NCI-H510A treated with DMSO at 0.1 percent for 48 hours (cell line): ENCODE measurements around the gene GSK3A.
A peak's percentile ranks its signal among the peaks of the same experiment; 100 is the strongest.

Source experiments
- DNase-seq: peaks from one replicate; lab custom pipeline; 2025; lab: John Stamatoyannopoulos, UW

GSK3A gene

DNA sequence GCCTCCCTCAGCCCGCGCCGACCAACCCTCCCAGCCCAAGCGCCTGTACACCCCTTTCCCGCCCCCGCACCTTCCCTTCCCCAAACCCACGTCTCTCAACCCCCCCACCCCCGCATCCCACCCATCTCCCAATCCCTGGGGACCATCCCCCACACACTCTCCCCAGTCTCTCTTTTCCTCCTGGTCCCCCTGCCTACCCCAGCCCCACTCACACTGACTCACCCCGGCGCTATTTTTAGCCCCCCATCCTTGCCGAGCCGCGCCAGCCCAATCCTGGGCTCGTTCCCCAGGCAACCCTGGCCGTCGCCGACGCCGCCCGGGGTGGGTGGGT, 38.4 kb upstream of the GSK3A start:
- no peak for DNase-seq

DNA sequence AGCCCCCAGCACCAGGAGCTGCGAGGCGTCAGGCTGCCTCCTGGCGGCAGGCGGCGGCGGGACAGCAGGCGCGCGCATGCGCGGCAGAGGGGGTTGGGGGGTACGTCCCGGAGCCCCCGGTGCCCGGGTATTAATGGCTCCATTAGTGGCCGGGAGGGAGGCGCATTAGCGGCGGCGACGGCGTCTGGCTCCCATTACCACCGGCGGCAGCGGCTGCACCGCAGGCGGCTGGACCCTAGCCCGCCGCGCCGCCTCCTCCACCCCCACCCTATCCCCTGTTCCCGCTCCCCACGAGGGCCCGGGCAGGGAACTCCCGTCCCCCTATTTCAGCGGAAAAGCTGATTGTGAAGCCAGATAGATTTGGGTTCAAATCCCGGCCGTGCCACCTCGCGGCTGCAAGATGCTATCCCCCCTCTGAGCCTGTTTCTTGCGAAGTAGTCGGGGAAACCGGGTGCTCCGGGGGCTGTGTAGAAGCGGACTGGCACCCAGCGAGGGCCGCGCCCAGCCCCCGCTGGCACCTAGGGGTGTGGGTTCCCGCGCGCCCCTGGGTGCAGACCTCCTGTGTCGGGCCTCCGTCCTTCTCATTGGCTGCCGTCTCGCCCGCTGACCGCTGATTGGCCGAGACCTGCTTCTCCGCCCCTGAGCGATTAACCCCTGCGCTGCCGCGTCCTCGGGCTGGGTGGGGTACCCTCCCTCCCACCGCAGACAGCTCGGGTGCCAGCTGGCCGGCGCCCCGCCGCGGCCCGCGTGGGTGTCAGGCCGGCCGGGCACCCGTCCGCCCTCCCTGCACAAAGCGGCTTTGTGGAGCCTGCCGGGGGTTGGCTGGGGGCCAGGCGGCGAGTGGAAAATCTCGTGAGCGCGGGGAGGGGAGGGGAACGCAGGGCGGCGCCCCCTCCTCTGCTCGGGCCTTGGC, 37.8 kb upstream of the GSK3A start:
- peak; percentile 80 for DNase-seq

DNA sequence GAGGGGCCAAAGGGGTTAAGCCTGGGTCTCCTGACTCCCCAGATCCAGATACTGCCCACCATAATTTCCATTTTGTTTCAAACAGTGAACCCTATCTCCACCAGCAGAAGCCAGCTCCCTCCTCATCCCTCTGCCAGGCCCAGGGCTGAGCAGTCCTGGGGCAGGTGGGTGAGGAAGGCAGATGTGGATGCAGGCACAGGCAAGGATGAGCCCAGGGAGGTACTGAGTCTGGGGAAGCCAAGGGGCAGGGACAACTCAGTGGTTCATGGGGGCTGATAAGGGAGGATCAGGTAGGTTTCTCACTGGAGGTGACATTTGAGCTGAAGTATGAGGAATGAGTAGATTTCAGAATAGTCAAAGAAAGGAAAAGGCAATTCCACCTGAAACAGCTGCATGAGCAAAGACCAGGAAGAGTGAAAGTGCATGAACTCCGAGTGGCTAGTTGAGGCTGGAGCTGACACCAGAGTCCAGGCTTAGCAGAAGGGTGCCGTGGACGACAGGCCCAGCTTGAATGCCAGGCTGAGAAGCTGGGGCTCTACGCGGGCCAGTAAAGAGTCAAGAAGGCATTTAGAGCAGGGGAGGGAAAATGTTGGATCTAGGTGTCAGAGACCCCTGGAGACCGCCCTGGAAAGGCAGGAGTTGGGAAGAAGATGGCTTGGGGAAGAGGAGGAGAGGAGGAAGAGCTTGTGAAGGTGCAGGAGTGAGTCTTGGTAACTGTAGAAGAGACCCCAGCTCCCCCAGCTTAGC, 36.9 kb upstream of the GSK3A start:
- no peak for DNase-seq

DNA sequence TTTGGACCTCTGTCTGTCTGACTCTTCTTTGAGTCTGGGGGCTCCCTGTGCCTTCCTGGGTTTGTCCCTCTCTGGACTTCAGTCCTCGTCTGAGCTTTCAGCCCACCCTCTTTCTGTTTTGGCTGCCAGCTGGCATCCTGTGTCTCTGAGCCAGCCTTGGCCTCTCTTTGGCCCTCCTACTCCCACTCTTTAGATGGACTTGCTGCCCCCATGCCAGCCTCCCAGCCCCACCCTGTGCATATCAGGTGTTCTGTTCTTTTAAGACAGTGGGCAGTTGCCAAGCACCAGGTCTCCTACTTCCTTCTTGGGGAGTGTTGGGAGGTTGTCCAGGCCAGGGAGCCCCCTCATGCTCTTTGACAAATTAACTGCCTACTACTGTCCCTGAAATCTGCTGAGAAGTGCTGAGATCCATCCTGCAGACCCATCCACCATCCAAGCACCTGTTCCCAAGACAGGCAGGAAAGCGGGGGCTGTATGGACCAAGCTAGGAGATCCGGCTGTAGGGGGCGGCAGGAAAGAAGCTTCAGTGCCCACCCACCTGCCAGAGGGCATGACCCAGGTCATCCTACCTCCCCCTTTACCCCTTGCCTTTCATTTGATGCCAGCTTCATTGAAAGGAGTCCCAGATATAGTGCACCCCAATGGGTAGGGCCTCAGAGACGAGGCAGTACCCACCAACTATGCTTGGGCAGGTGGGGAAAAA, 36.2 kb upstream of the GSK3A start:
- no peak for DNase-seq

DNA sequence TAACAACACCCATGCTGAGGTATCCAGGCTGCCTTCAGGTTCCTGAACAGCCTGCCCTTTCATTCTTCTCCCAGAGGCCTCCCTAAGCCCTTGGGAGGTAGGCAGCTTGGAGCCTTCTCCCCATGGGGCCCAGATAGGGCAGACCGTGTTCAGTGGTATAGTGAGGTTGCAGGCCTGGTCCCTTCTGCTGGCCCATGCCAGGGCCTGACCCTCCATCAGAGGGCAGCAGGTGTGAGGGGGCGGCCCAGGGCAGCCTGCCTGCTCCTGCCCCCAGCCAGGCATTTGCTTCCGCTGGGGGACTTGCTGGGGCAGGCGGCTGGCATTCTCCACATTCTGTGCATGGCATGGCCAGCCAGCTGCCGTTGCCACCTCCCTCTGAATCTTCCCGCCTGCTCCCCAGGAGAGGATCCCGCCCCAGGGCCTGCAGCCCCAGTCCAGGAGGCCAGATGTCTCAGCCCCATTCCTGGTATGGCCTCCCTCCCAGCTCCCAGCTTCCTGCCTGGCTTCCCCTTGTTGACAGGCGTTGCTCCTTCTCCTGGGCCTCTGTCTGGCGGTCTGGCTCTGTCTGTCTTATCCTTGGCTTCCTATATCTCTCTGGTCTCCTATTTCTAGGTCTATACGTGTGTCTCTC, 35.5 kb upstream of the GSK3A start:
- DNase-seq: no peak

DNA sequence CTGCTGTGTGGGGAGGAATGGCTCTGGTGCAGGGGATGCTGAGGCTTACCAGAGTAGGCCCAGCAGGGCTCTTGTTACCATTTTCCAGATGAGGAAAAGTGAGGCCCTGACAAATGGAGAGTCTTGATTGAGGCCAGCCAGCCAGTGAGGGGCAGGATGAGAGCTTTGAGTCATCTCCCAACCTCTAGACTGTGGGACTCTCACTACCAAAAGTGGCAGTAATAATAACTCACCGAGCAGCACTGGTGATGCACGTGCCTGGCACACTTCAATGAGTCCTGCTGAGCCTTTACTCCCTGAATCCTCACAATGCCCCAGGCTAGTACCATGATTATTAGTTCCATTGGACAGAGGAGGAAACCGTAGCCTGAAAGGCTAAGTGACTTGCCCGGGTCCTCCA, 34.4 kb upstream of the GSK3A start:
- no peak for DNase-seq

DNA sequence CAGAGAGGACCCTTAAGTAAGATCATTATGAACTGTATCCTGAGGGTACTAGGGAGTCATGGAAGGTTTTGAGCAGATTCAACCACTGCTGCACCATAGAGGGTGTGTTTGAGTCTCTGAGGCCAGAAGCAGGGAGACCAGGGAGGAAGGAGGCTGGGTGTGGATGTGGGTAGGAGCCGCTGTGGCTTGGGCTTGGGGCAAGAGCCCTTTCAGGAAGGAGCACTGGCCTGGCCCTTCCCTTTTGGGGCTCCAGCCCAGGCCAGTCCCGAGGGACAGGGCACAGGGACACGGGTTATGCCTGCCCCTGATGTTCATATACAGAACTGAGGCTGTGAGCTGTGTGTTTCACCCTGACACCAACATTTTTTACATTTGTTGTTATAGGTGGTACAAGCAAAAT, 33.9 kb upstream of the GSK3A start:
- no peak for DNase-seq

DNA sequence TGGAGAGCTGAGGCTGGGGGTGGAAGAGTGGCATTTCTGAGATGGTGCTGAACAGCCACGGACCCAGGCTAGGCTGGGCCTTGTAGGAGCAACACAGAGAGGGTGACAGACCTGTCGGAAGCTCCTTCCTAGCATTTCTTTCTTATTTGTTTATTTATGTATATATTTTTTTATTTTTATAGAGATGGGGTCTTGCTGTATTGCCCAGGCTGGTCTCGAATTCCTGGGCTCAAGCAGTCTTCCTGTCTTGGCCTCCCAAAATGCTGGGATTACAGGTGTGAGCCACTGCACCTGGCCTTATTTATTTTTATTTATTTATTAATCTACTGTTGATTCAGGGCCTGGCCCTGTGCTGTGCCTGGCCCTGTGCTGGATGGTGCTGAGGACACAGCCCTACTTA, 33.1 kb upstream of the GSK3A start:
- DNase-seq: no peak

DNA sequence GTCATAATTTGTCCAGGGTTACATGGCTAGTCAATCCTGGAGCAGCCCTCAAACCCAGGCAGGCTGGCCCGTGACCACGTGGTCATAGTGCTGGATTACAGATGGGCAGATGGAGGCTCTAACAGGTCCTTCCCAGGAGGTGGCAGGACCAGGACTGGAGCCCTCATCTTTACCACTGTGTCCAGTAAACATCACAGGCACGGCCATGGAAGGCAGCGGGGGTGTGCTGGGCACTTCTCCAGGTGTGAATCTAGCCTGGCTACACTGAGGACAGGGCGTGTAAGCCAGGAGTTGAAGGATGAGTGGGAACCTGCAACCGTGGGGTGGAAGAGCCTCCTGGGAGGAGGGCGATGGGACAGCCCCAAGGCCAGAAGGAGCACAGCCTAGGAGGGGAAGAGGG, 32.7 kb upstream of the GSK3A start:
- no peak for DNase-seq

DNA sequence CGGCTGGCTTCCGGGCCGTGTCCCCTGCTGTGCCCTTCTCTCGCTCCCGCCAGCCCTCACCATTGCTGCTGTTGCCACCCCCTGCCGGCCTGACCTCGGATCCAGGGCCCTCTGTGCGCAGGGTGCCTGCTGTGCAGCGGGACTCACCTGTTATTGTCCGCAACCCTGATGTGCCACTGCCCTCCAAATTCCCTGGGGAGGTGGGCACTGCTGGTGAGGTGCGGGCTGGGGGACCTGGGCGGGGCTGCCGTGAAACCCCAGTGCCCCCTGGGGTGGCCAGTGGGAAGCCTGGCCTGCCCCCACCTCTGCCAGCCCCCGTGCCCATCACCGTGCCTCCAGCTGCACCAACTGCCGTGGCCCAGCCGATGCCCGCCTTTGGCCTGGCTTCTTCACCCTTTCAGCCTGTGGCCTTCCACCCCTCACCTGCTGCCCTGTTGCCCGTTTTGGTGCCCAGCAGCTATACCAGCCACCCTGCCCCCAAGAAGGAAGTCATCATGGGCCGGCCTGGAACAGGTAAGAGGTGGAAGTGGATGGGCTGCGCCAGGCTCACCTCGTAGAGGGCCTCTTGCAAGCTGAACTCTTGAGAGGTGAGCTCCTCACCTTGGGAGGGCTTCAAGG, 31.8 kb upstream of the GSK3A start:
- no peak for DNase-seq

DNA sequence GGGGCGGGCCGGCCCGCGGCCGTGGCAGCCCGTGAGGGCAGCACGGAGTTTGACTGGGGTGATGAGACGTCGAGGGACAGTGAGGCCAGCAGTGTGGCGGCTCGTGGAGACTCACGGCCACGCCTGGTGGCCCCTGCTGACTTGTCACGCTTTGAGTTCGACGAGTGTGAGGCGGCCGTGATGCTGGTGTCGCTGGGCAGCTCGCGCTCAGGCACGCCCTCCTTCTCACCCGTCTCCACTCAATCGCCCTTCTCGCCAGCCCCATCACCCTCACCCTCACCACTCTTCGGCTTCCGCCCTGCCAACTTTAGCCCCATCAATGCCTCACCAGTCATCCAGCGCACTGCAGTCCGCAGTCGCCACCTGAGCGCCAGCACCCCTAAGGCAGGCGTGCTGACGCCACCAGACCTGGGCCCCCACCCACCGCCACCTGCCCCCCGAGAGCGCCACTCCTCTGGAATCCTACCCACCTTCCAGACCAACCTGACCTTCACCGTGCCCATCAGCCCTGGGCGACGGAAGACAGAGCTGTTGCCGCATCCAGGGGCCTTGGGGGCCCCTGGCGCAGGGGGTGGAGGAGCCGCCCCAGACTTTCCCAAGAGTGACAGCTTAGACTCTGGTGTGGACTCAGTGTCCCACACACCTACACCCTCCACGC, 31.1 kb upstream of the GSK3A start:
- no peak for DNase-seq

DNA sequence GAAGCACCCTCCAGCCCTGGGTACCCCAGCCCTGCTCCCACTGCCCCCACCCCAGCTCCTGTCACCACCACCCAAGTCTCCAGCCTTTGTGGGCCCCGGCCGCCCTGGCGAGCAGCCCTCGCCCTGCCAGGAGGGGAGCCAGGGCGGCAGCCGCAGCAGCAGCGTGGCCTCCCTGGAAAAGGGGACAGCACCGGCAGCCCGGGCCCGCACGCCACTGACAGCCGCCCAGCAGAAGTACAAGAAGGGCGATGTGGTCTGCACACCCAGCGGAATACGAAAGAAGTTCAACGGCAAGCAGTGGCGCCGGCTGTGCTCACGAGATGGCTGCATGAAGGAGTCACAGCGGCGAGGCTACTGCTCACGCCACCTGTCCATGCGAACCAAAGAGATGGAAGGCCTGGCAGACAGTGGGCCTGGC, 30.6 kb upstream of the GSK3A start:
- DNase-seq: no peak

DNA sequence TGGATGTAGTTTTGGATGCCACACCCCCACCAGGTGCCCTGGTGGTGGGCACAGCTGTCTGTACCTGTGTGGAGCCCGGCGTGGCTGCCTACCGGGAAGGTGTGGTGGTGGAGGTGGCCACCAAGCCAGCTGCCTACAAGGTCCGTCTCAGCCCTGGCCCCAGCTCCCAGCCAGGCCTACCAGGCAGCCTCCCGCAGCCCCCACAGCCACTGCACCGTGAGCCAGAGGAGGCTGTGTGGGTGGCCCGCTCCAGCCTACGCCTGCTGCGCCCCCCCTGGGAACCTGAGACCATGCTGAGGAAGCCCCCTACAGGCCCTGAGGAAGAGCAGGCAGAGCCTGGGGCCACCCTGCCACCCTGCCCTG, 30.1 kb upstream of the GSK3A start:
- no peak for DNase-seq

DNA sequence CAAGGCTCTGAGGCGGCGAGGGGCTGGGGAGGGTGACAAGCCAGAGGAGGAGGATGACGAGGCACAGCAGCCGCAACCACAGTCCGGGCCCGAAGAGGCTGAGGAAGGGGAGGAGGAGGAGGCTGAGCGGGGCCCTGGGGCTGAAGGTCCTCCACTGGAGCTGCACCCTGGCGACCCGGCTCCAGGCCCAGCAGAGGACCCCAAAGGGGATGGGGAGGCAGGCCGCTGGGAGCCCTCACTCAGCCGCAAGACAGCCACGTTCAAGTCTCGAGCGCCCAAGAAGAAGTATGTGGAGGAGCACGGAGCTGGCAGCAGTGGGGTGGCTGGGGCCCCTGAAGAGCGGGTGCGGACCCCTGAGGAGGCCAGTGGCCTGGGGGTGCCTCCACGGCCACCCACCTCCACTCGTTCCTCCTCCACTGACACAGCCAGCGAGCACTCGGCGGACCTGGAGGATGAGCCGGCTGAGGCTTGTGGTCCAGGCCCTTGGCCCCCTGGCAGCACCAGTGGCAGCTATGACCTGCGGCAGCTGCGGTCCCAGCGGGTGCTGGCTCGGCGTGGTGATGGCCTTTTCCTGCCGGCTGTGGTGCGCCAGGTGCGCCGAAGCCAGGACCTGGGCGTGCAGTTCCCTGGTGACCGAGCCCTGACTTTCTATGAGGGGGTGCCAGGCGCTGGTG, 29.6 kb upstream of the GSK3A start:
- DNase-seq: no peak

DNA sequence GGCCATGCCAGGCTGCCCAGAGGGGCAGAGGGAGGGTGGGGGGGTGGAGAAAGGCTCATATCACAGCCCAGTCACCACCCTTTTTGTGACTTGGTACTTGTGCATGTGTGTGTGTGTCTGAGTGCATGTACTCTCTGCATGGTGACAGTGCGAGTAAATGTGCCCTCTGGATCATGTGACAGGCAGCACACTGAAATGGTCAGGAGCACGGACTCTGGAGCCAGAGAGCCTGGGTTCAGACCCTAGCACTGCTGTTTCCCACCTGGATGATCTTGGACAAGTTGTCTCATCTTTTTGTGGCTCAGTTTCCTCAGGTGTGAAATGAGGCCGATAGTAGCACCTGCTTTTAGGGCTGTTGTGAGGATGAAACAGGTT, 28.6 kb upstream of the GSK3A start:
- no peak for DNase-seq

DNA sequence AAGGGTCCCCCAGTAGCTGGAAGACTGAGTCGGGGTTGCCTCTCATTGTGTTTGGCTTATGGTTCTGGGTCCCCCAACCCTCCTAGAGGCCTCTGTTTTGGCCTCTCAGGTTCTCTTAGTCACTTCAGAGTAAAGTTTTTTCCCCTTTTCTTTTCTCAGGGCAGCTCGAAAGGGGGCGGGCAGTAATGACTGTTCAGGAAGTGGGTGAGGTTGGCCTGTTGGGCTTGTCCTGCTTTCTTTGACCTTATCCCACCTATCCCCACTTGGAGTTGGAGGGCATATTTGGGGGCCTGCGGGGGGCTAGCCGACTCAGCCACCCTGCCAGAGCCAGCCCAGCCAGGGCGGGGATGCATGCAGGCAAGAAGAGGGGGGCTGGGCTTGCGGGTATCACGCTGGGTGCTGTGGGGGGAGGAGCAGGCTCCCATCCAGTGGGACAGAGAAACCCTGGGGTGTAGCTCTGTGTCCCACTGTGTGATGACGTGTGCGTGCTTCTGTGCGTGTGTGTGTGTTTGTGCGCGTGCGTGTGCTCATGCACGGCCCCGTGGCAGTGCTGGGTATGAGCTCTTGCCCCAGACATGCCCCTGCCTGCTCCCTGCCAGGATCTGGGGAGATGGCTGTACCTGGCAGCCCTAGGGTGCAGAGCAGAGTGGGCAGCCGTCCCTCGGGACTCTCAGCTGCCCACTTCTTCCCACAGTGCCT, 28.1 kb upstream of the GSK3A start:
- no peak for DNase-seq

DNA sequence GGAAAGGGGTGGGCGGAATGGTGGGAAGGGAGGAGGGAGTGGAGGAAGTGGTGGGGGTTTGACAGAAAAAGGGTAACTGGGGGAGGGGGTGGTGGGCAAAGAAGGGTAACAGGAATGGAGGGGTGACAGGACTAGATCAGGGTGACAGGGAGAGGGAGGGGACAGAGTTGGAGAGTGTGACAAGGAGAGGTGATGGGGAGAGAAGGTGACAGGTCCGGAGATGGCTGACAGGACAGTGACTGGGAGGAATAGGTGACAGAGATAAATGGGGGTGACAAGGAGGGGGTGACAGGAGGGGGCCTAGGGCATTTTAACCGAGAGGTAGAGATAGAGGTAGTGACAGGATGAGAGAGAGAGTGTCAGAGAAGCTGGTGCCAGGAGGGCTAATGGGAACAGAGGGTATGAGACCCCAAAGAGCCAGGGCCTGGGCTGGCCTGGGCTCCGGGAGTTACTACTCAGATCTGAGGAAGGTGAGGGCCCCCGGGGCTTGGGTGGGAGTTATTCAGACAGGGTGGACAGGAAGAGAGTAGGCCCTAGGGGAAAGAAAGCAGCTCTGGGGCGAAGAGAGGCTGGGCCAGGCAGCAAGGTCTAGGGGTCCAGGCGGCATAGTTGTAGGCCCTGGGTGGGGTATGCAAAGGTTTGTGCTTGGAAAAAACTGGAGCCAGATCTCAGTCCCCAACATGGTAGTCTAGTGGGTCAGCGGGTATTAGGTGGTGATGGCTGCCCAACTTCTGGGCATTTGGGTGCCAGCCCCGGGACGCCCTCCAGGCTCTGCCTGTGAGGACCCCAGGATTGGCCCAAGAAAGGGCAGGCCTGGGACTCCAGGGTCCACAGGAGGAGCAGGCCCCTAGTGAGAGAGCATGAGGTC, 27.3 kb upstream of the GSK3A start:
- DNase-seq: no peak

DNA sequence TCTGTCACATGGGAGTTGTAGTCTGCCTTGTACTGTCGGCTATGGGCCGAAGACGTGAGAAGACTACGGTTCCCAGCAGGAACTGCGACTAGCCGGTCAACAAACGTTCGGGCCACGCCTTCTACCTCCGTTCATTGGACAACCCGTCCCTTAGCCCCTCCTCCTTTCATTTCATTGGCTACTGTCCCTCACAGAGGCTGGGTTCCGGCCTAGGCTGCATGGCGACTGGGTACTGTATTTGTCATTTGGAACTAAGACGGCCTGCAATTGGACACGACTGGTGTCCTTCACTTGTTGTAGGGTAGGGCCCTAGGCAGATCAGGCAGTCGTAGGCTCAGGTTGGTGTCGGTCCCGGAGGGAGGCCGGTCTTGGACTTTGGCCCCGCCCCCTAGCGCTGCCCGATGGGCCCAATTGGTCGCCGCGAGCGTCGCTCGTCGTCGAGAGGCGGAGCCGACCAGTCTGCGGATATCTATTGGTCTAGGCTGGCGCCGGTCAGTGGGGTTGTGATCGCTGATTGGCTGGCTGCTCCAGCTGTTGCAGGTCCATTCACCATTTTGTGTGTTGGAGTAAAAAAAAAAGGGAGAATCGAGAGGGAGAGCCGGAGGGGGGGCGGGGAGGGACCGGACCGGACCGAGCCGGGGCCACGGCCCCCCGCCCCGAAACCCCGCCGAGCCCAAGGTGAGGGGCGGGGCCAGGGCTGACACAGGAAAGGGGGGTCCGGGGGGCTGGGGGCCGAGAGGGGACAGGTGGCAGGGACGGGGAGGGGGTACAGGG, 26.5 kb upstream of the GSK3A start, which contains the start of gene CIC:
Gene CIC (plus strand): TSS at position 549 of the 774 bp plus-strand sequence. CDS start 2,532 bp downstream, outside the sequence.
- DNase-seq: peak; percentile 99
